Measurements from ENCODE around the gene PTCH1.

The PTCH1 gene

DNA sequence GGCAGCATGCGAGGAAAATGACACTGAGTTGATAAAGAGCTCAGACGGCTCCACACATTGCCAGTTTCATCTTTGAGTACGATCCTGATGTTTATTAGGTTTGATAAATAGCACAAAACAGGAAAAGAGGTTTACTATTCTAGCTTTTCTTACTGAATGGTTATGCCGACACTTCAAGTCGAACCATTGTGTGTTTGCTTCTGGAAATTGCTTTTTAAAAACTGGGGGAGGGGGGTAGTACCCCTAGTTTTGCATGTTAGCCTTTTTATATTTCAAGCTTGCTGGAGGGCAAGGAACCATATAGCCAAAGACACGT, 5.2 kb downstream of the PTCH1 start:
- POLR2A ChIA-PET, result interaction anchor here (0.9 to 1.9 kb wide), 2 partner anchors 57 to 364 kb away, joined by 3 to 9 read pairs; partner anchors contain the start of gene ERCC6L2
- peak overlapping the region; percentile 99 for H3K27ac ChIP-seq (ENCODE audit: extremely low read depth, low read depth, low read length)
- H3K4me1 ChIP-seq (ENCODE audit: control insufficient read depth, insufficient read depth, low read length), result peaks cover 9% of the 10 kb centered on the region
- TF ChIP-seq KLF10 (tag by site-specific recombination; IDR thresholded peaks at IDR 0.05), result peak; percentile 8; the same call in 1 of the 2 replicates
- TF ChIP-seq YY1 (tag by site-specific recombination; IDR thresholded peaks at IDR 0.05), result 0 out of 2 replicates have a peak, but pooled peaks have one; percentile 26
- TF ChIP-seq ZNF660 (tag by site-specific recombination; IDR thresholded peaks at IDR 0.05), result peak; percentile 28; the same call in 1 of the 2 replicates
- peak; percentile 45; the same call in 1 of the 2 replicates for TF ChIP-seq ZNF335 (tag by site-specific recombination; conservative IDR thresholded peaks at IDR 0.05)
- no peak for TF ChIP-seq ZNF521 (tag by site-specific recombination; IDR thresholded peaks at IDR 0.05)
- no peak for TF ChIP-seq MEIS1 (CRISPR knock-in tag; IDR thresholded peaks at IDR 0.05; ENCODE audit: borderline replicate concordance)
- peak; percentile 4; the same call in 1 of the 2 replicates for TF ChIP-seq ZBTB17 (tag by site-specific recombination; IDR thresholded peaks at IDR 0.05)
- TF ChIP-seq, protein P1, sequence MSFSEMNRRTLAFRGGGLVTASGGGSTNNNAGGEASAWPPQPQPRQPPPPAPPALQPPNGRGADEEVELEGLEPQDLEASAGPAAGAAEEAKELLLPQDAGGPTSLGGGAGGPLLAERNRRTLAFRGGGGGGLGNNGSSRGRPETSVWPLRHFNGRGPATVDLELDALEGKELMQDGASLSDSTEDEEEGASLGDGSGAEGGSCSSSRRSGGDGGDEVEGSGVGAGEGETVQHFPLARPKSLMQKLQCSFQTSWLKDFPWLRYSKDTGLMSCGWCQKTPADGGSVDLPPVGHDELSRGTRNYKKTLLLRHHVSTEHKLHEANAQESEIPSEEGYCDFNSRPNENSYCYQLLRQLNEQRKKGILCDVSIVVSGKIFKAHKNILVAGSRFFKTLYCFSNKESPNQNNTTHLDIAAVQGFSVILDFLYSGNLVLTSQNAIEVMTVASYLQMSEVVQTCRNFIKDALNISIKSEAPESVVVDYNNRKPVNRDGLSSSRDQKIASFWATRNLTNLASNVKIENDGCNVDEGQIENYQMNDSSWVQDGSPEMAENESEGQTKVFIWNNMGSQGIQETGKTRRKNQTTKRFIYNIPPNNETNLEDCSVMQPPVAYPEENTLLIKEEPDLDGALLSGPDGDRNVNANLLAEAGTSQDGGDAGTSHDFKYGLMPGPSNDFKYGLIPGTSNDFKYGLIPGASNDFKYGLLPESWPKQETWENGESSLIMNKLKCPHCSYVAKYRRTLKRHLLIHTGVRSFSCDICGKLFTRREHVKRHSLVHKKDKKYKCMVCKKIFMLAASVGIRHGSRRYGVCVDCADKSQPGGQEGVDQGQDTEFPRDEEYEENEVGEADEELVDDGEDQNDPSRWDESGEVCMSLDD (tag by site-specific recombination; IDR thresholded peaks at IDR 0.05), result 0 out of 2 replicates have a peak, but pooled peaks have one; percentile 4
- TF ChIP-seq ZNF266 (tag by site-specific recombination; IDR thresholded peaks at IDR 0.05; ENCODE audit: low read depth), result no peak
- TF ChIP-seq ZNF501 (tag by site-specific recombination; IDR thresholded peaks at IDR 0.05), result 0 out of 2 replicates have a peak, but pooled peaks have one; percentile 11
- H3K36me3 ChIP-seq (ENCODE audit: control insufficient read depth in 2 of 2, insufficient read depth in 1 of 2, low read length in 2 of 2), result no peaks in the 10 kb centered on the region
- peak overlapping the region; percentile 67 for H3K4me3 ChIP-seq (ENCODE audit: low read depth, low read length)
- CTCF ChIA-PET, result interaction anchor here (0.9 kb wide), 1 partner anchor 707 kb away, joined by 3 read pairs; no protein-coding TSS in a partner anchor
- H3K9me3 ChIP-seq (ENCODE audit: control insufficient read depth, insufficient read depth, low read depth, low read length), result no peaks in the 10 kb centered on the region

GRCh38 chr9:95510709-95511615, 5.8 kb downstream of the PTCH1 start:
- POLR2A ChIA-PET, result interaction anchor here (0.6 to 1.9 kb wide), 7 partner anchors 21 to 364 kb away, joined by 3 to 14 read pairs (median 3); partner anchors contain the start of gene ERCC6L2
- H3K4me3 ChIP-seq (ENCODE audit: low read depth, low read length), result peak overlapping the region; percentile 67
- peaks cover 9% of the 10 kb centered on the region for H3K4me1 ChIP-seq (ENCODE audit: control insufficient read depth, insufficient read depth, low read length)
- CTCF ChIA-PET, result interaction anchor here (0.7 to 0.9 kb wide), 2 partner anchors 708 to 868 kb away, joined by 3 to 4 read pairs; no protein-coding TSS in a partner anchor
- peak overlapping the region; percentile 99 for H3K27ac ChIP-seq (ENCODE audit: extremely low read depth, low read depth, low read length)
- no peaks in the 10 kb centered on the region for H3K9me3 ChIP-seq (ENCODE audit: control insufficient read depth, insufficient read depth, low read depth, low read length)
- H3K36me3 ChIP-seq (ENCODE audit: control insufficient read depth in 2 of 2, insufficient read depth in 1 of 2, low read length in 2 of 2), result no peaks in the 10 kb centered on the region
- TF ChIP-seq ZFP41 (tag by site-specific recombination; IDR thresholded peaks at IDR 0.05; ENCODE audit: borderline replicate concordance) (no peak), KLF10 (tag by site-specific recombination; IDR thresholded peaks at IDR 0.05) (peak; percentile 99), SCRT2 (tag by site-specific recombination; IDR thresholded peaks at IDR 0.05) (no peak), ZNF121 (tag by site-specific recombination; IDR thresholded peaks at IDR 0.05) (no peak), ZBTB44 (tag by site-specific recombination; IDR thresholded peaks at IDR 0.05) (no peak), ZNF610 (tag by site-specific recombination; IDR thresholded peaks at IDR 0.05; ENCODE audit: borderline replicate concordance) (0 out of 2 replicates have a peak, but pooled peaks have one; percentile 57), ZNF560 (tag by site-specific recombination; IDR thresholded peaks at IDR 0.05; ENCODE audit: borderline replicate concordance) (no peak), ZNF202 (tag by site-specific recombination; IDR thresholded peaks at IDR 0.05; ENCODE audit: borderline replicate concordance) (no peak), ZNF391 (tag by site-specific recombination; IDR thresholded peaks at IDR 0.05; ENCODE audit: borderline replicate concordance, low read depth) (no peak; the same call in 1 of the 2 replicates), ZNF157 (tag by site-specific recombination; IDR thresholded peaks at IDR 0.05) (no peak), ZNF416 (tag by site-specific recombination; IDR thresholded peaks at IDR 0.05) (no peak), ZNF248 (tag by site-specific recombination; IDR thresholded peaks at IDR 0.05) (no peak)
- TF ChIP-seq, protein P2, sequence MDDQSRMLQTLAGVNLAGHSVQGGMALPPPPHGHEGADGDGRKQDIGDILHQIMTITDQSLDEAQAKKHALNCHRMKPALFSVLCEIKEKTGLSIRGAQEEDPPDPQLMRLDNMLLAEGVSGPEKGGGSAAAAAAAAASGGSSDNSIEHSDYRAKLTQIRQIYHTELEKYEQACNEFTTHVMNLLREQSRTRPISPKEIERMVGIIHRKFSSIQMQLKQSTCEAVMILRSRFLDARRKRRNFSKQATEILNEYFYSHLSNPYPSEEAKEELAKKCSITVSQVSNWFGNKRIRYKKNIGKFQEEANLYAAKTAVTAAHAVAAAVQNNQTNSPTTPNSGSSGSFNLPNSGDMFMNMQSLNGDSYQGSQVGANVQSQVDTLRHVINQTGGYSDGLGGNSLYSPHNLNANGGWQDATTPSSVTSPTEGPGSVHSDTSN (CRISPR knock-in tag; IDR thresholded peaks at IDR 0.05), result no peak
- TF ChIP-seq, protein P1 (tag by site-specific recombination; IDR thresholded peaks at IDR 0.05), result peak; percentile 88
- TF ChIP-seq, protein P3, sequence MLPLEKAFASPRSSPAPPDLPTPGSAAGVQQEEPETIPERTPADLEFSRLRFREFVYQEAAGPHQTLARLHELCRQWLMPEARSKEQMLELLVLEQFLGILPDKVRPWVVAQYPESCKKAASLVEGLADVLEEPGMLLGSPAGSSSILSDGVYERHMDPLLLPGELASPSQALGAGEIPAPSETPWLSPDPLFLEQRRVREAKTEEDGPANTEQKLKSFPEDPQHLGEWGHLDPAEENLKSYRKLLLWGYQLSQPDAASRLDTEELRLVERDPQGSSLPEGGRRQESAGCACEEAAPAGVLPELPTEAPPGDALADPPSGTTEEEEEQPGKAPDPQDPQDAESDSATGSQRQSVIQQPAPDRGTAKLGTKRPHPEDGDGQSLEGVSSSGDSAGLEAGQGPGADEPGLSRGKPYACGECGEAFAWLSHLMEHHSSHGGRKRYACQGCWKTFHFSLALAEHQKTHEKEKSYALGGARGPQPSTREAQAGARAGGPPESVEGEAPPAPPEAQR (tag by site-specific recombination; IDR thresholded peaks at IDR 0.05), result no peak

All from HEK293 (cell line).